Stimulated activated naive CD4-positive, alpha-beta T cell treated with Interleukin-2 at 50 U/mL for 16 hours (primary cell): ENCODE measurements around the gene NEU1.
"Not testable (repeated sequence)": the region's sequence is repeated elsewhere in the genome, so short reads cannot be mapped to it uniquely, and the experiment has no call there.

Experiments used
- DNase-seq: peaks from one replicate; lab custom pipeline; 2025; lab: John Stamatoyannopoulos, UW

NEU1 gene

DNA sequence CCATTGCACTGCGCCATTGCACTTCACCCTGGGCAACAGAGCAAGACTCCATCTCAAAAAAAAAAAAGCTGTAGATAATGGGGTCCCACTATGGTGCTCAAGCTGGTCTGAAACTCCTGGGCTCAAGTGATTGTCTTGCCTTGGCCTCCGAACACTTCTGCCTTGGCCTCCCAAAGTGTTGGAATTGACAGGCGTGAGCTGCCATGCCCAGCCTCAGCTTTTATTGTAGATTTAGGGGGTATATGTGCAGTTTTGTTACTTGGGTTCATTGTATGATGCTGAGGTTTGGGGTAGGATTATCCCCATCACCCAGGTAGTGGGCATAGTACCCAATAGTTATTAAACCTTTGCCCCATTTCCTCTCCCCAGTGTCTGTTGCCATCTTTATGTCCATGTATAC, 23.7 kb downstream of the NEU1 start:
- no peak for DNase-seq

GRCh38 chr6:31838114-31838553, 24.5 kb downstream of the NEU1 start:
- not testable (repeated sequence) for DNase-seq

DNA sequence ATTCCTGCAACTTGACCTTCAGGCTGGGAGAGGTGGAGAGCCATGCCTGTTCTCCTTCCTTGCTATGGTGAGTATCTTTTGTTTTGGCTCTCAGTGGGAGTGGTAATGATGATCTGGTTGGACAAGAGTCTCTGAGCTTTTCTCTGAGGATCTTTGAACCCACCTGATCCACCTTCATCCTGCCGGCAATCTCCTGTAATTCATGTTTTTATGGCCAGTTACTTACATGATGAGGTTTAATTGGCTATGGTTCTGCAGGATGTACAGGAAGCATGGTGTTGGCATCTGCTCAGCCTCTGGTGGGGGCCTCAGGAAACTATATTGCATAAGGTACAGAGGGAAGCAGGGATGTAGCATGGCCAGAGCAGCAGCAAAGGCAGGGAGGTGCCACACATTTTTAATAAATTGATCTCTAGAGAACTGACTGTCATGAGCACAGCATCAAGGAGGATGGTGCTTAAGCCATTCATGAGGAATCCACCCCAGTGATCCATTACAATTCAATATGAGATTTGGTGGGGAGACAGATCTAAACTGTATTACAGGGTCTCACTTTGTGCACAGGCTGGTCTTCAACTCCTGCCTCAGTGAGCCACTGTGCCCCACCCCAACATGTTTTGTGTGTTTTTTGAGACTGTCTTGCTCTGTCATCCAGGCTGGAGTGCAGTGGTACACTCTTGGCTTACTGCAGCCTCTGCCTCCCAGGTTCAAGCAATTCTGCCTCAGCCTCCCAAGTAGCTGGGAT, 25.1 kb downstream of the NEU1 start:
- no peak for DNase-seq

DNA sequence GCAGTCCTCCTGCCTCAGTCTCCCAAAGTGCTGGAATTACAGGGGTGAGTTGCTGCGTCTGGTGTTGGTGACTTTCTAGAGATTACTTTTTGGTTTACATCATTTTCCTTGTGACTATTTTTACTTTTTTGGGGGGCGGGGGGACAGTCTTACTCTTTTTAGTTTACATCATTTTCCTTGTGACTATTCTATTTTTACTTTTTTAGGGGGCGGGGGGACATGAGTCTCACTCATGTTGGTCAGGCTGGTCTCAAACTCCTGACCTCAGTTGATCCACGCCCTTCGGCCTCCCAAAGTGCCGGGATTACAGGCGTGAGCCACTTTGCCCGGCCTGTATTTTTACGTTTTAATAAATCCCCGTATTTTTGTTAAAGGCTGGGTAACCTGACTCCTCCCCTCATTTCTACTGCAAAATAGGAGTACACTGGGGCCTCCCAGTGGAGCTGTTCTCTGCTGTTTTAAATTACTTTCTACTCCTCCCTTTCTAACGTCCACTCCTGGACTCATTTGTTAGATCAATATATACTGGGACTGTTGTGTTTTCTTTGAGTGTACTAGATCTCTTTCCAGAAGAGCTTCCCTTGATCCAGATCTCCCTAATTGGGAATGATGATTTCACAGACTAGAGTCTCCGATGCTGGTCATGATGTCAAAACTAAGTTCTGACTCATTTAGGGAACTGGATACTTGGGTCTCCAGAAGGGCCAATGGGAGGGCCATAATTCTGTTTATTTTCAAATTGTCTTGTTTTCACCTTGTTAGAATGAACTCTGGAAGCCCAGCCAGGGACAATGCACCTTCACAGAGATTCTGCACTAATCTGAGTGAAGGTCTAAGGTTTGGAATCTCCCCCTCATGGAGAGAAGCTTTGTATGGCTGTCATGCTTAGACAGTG, 25.9 kb downstream of the NEU1 start:
- no peak for DNase-seq

- no peak for DNase-seq
Observed at GRCh38 chr6:31836047-31836473, 26.6 kb downstream of the NEU1 start.

DNA sequence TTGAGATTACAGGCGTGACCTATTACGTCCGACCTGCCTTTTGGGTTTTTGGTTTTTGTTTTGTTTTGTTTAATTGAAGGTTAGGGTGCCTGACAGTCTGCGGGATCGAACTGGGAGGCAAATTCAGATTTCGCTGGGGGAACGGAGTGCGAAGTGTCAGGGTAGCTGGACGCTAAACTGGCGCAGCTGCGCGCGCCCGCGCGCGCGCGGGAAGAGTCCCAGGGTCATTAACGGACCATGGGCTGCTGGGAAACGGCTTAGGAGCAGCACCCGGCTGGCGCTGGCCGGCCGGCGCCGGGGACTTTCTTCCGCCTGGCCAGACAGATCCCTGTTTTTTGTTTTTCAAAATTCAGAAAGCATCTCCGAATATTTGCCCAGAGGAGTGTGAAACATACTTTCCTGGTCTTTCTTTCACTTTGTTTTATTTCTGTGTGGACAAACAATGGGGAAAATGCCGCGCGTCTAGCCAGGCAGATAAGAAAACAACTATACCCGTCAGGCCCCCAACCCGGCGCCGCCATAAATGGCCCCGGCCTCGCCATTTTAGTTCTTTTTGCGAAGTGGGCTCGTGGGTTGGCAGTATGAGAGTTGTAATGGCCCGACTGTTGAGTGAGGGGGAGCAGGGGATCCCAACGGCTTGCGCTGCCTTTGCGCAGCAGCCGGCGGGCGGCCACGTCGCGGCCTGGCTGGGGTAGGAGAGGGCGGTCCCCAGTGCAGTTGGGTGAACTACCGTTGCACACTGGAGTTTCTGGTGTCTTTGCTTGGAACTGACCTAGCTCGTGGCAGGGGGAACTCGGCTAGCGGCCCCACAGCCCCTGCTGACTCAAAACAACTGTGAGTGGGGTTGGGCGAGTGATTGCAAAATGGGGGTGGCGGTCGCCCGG, 28.0 kb downstream of the NEU1 start:
- DNase-seq: peak; percentile 71

- no peak for DNase-seq
Observed at GRCh38 chr6:31831350-31832215, 31.0 kb downstream of the NEU1 start.

DNA sequence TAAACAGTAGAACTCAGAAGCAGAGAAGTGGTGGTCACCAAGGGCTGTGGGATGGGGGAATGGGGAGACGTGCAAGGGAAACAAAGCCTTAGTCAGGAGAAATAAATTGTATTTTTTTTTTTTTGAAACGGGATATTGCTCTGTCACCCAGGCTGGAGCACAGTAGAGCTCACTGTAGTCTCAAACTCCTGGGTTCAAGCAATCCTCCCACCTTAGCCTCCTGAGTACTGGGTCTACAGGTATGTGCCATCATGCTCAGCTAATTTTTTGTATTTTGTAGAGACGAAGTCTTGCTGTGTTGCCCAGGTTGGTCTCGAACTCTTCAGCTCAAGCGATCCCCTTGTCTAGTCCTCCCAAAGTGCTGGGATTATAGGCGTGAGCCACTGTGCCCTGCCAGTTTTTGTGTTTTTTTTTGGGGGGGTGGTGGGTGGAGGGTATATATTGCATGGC, 31.7 kb downstream of the NEU1 start:
- DNase-seq: no peak

GRCh38 chr6:31829633-31830283, 32.9 kb downstream of the NEU1 start:
- no peak for DNase-seq

DNA sequence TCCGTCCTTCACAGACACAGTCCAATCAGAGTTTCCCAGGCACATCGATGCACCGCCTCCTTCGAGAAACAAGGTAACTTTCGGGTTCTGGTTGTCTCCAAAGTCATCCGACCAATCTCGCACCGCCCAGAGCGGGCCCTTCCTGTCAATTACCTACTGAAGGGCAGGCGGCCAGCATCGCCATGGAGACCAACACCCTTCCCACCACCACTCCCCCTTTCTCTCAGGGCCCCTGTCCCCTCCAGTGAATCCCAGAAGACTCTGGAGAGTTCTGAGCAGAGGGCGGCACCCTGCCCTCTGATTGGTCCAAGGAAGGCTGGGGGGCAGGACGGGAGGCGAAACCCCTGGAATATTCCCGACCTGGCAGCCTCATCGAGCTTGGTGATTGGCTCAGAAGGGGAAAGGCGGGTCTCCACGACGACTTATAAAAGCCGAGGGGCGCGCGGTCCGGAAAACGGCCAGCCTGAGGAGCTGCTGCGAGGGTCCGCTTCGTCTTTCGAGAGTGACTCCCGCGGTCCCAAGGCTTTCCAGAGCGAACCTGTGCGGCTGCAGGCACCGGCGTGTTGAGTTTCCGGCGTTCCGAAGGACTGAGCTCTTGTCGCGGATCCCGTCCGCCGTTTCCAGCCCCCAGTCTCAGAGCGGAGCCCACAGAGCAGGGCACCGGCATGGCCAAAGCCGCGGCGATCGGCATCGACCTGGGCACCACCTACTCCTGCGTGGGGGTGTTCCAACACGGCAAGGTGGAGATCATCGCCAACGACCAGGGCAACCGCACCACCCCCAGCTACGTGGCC, 35.1 kb downstream of the NEU1 start, which contains the start of gene HSPA1B:
Gene HSPA1B, plus strand, starts transcription at position 453 of the 794 bp plus-strand sequence. Its CDS starts 213 bp downstream, at position 666.
- peak; percentile 98 for DNase-seq

GRCh38 chr6:31826793-31827285, 35.8 kb downstream of the NEU1 start:
- peak; percentile 44 for DNase-seq

GRCh38 chr6:31825553-31825952, 37.1 kb downstream of the NEU1 start:
- DNase-seq: no peak

DNA sequence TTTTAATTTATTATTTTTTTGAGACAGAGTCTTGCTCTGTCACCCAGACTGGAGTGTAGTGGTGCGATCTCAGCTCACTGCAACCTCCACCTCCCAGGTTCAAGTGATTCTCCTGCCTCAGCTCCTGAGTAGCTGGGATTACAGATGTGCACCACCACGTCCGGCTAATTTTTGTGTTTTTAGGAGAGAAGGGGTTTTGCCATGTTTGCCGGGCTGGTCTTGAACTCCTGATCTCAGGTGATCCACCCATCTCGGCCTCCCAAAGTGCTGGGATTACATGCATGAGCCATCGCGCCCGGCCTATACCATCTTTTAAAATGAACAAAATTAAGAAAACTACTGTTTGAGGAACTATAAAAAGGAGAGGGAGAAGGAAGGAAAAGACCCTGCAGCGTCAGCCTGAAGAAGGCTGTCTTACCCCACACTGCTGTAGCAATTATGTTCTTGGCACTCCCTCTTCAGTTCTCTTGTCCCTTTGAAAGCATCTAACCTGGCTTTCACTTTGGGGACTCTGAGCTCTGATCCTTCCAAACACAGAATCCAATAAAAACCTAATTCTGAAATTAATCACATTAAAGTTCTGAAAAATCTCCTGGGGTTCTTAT, 38.9 kb downstream of the NEU1 start:
- DNase-seq: not testable (repeated sequence)

GRCh38 chr6:31822036-31822821, 40.4 kb downstream of the NEU1 start:
- peak; percentile 69 for DNase-seq

DNA sequence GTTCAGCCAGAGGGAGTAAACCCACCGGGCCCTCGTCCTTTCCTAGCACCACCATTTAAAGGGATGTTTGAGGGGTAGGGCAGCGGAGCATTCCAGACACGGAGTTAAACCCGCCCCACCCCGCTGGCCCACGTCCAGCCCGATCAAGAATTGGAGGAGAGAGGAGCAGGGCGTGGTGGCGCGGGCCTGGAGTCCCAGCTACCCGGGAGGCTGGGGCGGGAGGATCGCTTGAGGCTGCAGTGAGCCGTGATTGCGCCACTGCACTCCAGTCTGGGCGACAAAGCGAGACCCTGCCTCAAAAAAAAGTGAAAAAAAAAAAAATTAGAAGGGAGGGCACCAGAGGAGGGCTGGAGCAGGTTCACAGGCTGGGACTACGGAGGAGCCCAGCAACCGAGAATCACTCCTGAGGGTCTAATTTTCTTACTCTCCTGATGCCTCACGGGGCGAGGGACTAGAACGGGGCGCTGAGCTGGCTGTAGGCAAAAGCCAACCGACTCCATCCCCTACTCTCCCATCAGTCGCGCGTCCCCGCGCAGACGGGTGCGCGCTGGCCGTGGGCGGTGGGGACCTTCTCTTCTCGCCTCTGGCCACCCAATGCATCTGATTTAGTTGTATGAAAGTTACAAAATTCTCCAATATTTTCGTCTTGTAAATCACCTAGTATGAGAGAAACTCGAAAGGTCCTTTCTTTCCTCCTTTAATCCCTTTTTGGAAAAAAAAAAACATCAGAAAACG, 41.2 kb downstream of the NEU1 start:
- DNase-seq: peak; percentile 69

DNA sequence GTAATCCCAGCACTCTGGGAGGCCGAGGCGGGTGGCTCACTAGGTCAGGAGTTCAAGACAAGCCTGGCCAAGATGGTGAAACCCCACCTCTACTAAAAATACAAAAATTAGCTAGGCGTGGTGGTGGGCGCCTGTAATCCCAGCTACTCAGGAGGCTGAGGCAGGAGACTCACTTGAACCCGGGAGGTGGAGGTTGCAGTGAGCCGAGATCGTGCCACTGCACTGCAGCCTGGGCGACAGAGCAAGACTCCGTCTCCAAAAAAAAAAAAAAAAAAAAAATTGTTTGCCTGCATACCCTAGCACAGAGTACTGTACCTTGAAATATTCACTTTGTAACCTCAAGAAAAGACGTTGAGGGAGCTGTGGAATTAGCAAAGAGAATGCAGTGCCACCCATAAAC, 42.2 kb downstream of the NEU1 start:
- not testable (repeated sequence) for DNase-seq

- DNase-seq: no peak
Observed at GRCh38 chr6:31819871-31820299, 42.7 kb downstream of the NEU1 start.
